ENCODE results near the gene SH3GL1. TPM values are rescaled to one million over a fixed set of nuclear protein-coding genes. Genes with fewer than 3 reads are reported as not detected.

SH3GL1 gene
- total RNA-seq, 1 experiment from 2014 or later: 40.7 TPM

GRCh38 chr19:4432918-4433506 lies 32.7 kb upstream of the SH3GL1 start:
- CTCF ChIA-PET: interaction anchor here (0.6 kb wide), 1 partner anchor 56 kb away, joined by 3 read pairs; no protein-coding TSS in a partner anchor
- Mint-ChIP-seq H3K4me1 (ENCODE audit: low read depth, unreplicated experiment) (no peaks in the 10 kb centered on the region), H3K4me3 (ENCODE audit: low read depth, unreplicated experiment) (no peak overlapping the region), H3K9me3 (ENCODE audit: low read depth, unreplicated experiment) (no peaks in the 10 kb centered on the region), H3K27ac (ENCODE audit: unreplicated experiment) (no peak overlapping the region), H3K27me3 (ENCODE audit: unreplicated experiment) (no peaks in the 10 kb centered on the region), H3K36me3 (ENCODE audit: insufficient read depth, unreplicated experiment) (peaks cover 40% of the 10 kb centered on the region)
- no TSS peak for BruUV-seq (replicated peaks)
- no peak for DNase-seq
- TF ChIP-seq CTCF (IDR thresholded peaks at IDR 0.05; ENCODE audit: unreplicated experiment): no peak
- intact Hi-C loops (cut with micrococcal nuclease; ENCODE audit: unreplicated experiment): no loop called here

- DNase-seq: no peak
- H3K9me3 Mint-ChIP-seq (ENCODE audit: low read depth, unreplicated experiment): no peaks in the 10 kb centered on the region
- no TSS peak for BruUV-seq (replicated peaks)
- H3K4me1 Mint-ChIP-seq (ENCODE audit: low read depth, unreplicated experiment): no peaks in the 10 kb centered on the region
- H3K4me3 Mint-ChIP-seq (ENCODE audit: low read depth, unreplicated experiment): no peak overlapping the region
- no peak overlapping the region for H3K27ac Mint-ChIP-seq (ENCODE audit: unreplicated experiment)
- CTCF ChIA-PET: no interaction called here
- H3K36me3 Mint-ChIP-seq (ENCODE audit: insufficient read depth, unreplicated experiment): peaks cover 40% of the 10 kb centered on the region
- no peaks in the 10 kb centered on the region for H3K27me3 Mint-ChIP-seq (ENCODE audit: unreplicated experiment)
- intact Hi-C loops (cut with micrococcal nuclease; ENCODE audit: unreplicated experiment): no loop called here
- TF ChIP-seq CTCF (IDR thresholded peaks at IDR 0.05; ENCODE audit: unreplicated experiment): no peak
Observed at GRCh38 chr19:4431808-4432674, 31.7 kb upstream of the SH3GL1 start.

- intact Hi-C loops (cut with micrococcal nuclease; ENCODE audit: unreplicated experiment): no loop called here
- DNase-seq: no peak
- Mint-ChIP-seq H3K27ac (ENCODE audit: unreplicated experiment) (no peak overlapping the region), H3K9me3 (ENCODE audit: low read depth, unreplicated experiment) (no peaks in the 10 kb centered on the region), H3K27me3 (ENCODE audit: unreplicated experiment) (no peaks in the 10 kb centered on the region), H3K4me1 (ENCODE audit: low read depth, unreplicated experiment) (no peaks in the 10 kb centered on the region), H3K4me3 (ENCODE audit: low read depth, unreplicated experiment) (no peak overlapping the region), H3K36me3 (ENCODE audit: insufficient read depth, unreplicated experiment) (peaks cover 40% of the 10 kb centered on the region)
- BruUV-seq (replicated peaks): no TSS peak
- CTCF ChIA-PET: no interaction called here
- TF ChIP-seq CTCF (IDR thresholded peaks at IDR 0.05; ENCODE audit: unreplicated experiment): no peak
Observed at GRCh38 chr19:4431296-4431695, 30.9 kb upstream of the SH3GL1 start.

- CTCF ChIA-PET: no interaction called here
- Mint-ChIP-seq H3K9me3 (ENCODE audit: low read depth, unreplicated experiment) (no peaks in the 10 kb centered on the region), H3K27me3 (ENCODE audit: unreplicated experiment) (no peaks in the 10 kb centered on the region), H3K27ac (ENCODE audit: unreplicated experiment) (no peak overlapping the region), H3K36me3 (ENCODE audit: insufficient read depth, unreplicated experiment) (peaks cover 42% of the 10 kb centered on the region), H3K4me3 (ENCODE audit: low read depth, unreplicated experiment) (no peak overlapping the region), H3K4me1 (ENCODE audit: low read depth, unreplicated experiment) (no peaks in the 10 kb centered on the region)
- no peak for DNase-seq
- BruUV-seq (replicated peaks): no TSS peak
- intact Hi-C loops (cut with micrococcal nuclease; ENCODE audit: unreplicated experiment): no loop called here
- no peak for TF ChIP-seq CTCF (IDR thresholded peaks at IDR 0.05; ENCODE audit: unreplicated experiment)
Observed at GRCh38 chr19:4430760-4431159, 30.4 kb upstream of the SH3GL1 start.
